GM12873 (cell line): ENCODE results near the gene WLS.

ENCODE experiments used
- TF ChIP-seq, protein P1 (sequence below): IDR thresholded peaks from 2 replicates; pipeline ENCODE4 v1.5.1; 2012; ENCODE audit warnings: low read depth, mild to moderate bottlenecking, moderate library complexity, low read length, control low read depth; ENCODE audit not compliant: insufficient read depth; ENCODE audit errors: missing control alignments

WLS gene

DNA sequence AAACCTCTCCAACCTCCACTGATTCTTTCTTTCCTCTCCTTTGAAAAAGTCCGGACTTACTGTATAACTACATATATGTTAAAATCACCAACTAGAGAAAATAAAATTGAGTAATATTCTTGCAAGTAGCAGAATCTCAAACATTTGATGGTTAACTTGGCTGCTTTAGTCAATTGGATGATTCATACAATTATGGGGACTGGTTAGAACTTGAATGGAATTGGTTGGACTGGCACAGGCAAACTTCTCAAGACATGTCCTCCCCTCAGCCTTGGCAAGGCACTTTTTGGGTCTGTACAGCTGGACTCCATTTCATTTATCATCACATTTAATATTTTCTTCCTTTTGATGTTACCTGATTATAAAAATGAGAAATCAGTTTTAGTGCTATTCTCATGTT lies 6.5 kb downstream of the WLS start:
- TF ChIP-seq, protein P1, sequence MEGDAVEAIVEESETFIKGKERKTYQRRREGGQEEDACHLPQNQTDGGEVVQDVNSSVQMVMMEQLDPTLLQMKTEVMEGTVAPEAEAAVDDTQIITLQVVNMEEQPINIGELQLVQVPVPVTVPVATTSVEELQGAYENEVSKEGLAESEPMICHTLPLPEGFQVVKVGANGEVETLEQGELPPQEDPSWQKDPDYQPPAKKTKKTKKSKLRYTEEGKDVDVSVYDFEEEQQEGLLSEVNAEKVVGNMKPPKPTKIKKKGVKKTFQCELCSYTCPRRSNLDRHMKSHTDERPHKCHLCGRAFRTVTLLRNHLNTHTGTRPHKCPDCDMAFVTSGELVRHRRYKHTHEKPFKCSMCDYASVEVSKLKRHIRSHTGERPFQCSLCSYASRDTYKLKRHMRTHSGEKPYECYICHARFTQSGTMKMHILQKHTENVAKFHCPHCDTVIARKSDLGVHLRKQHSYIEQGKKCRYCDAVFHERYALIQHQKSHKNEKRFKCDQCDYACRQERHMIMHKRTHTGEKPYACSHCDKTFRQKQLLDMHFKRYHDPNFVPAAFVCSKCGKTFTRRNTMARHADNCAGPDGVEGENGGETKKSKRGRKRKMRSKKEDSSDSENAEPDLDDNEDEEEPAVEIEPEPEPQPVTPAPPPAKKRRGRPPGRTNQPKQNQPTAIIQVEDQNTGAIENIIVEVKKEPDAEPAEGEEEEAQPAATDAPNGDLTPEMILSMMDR = no peak

DNA sequence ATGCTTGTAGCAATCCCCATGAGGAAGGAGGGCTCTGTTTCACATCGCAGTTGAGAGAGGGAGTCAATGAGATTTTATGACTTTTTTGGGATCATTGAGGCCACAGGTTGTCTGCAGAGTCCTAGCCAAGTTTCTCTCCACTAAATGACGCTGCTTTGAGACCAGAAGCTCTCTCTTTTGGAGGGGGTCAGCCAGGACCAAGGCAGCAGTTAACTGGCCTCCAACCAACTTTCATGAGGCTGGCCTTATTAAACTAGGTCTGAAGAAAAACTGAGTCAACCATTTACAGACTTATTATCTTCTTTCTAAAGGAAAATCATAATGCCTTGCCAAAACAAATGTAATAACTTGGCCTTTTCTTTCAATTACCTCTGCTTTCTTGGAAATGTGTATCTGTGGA lies 8.6 kb downstream of the WLS start:
- TF ChIP-seq, protein P1 = no peak

- TF ChIP-seq, protein P1 = no peak
Measured at GRCh38 chr1:68221980-68222373, 10.3 kb downstream of the WLS start.

DNA sequence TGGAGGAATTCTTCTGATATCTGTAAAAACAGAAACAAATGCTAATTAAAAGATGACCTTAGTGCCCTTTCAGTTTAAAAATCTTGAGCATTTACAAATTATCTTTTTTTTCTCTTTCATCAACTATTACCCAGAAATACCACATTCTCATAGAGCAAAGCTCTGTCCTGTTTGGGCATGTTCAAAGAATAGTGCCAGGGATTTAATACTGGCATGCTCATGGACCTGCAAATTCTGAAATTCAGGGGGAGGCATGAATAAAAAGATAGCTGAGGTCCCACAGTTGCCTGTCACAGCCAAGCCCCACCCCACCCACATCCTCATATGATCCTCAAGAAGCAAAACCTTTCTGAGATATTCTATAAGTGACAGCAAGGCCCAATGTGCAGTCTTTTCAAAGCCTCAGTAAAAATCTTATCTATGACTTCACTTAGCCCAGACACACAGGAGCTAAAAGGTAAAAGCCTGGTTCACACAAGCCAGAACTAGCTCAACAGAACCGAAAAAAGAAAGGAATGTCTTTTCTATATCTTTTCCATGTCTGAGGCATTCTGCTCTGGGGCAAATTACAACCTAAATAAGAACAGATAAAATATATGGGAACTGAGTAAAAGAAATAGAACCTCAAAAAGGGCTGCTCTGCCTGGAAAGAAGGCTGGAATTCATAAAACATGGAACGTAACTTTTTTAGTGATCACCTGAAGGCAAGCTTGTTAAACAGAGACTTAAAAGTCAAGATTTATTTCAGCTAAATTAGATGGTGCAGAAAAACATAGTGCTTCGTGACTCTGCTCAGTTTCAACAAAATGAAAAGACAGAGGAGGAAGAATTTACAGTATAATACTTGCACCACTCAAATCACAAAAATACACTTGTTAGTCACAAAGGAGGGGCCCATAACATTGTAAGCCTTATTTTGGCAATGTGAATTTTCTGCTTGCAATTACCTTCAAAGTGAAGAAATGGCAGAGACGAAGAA lies 11.0 kb downstream of the WLS start:
- TF ChIP-seq, protein P1 = no peak

- TF ChIP-seq, protein P1 = no peak
Measured at GRCh38 chr1:68220420-68220819, 11.9 kb downstream of the WLS start.

DNA sequence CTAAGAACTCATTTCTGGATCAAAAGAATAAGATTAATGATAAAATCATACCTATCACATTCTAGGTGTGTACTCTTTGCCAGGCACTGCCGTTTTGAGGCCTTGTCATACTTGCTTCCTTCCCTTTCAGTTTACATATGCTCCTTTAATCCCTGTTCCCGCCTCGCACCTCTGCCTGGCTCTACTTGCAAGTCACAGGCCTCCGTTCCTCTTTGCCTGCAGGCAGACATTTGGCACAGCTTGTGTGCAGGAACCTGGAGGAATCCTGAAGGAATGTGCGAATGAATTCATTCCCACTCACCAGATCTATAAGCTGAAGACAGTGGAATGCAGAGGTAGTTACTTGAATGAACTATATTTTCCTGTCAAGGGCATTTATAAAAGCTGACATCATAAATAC lies 13.8 kb downstream of the WLS start:
- TF ChIP-seq, protein P1 = no peak

GRCh38 chr1:68217618-68218017 lies 14.7 kb downstream of the WLS start:
- TF ChIP-seq, protein P1 = no peak
